ENCODE measurements around the gene EIF1AX. TPM values are rescaled to one million over a fixed set of nuclear protein-coding genes. Genes with fewer than 3 reads are reported as not detected.
"Not testable (repeated sequence)": the region's sequence is repeated elsewhere in the genome, so short reads cannot be mapped to it uniquely, and the experiment has no call there.

EIF1AX gene
- total RNA-seq, 2 experiments from 2014 or later, result 214 to 219 TPM

DNA sequence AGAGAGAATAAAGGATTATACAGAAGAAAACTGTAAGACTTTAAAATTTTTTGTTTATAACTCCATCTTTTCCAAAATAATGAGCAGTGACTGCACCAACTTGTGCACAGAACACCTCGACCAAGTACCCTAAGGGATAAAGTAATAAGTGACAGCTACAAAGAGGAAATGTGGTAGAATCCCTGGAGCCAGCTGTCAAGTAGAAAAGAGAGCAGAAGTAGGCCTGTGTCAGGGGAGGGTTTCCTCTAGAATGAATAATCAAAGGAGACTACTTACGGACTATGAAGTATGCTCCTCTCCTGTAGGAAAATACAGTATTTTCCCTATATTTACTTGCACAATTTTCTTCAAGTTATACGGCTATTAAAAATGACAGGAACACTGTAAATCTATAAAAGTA is 1.2 kb downstream of the EIF1AX start:
- no peak for DNase-seq
- H3K27ac Mint-ChIP-seq, result peak overlapping the region; percentile 74
- peaks cover 31% of the 10 kb centered on the region for H3K36me3 Mint-ChIP-seq
- H3K9me3 Mint-ChIP-seq, result no peaks in the 10 kb centered on the region
- peaks cover 37% of the 10 kb centered on the region for H3K4me1 Mint-ChIP-seq
- peak overlapping the region; percentile 86 for H3K4me3 Mint-ChIP-seq
- no peaks in the 10 kb centered on the region for H3K27me3 Mint-ChIP-seq

DNA sequence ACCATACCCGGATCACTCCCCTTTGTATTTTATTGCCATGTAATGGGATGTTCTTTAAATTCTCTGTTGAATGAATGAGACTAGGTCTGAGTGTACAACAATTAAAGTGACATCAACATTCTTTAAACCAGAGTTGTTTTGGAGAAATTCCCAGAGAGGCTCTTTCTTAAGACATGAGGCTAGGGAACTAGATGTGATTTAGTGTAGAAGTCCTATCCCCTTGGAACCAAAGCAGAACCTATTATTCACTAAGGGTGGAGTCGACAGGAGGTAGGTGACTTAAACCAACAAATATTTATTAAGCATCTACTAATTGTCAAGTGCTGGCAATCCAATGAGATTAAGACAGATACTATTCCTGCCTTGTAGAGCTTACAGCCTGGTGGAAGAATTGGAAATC is 1.7 kb downstream of the EIF1AX start:
- Mint-ChIP-seq H3K4me3 (peak overlapping the region; percentile 86), H3K4me1 (peaks cover 37% of the 10 kb centered on the region), H3K27ac (peak overlapping the region; percentile 74), H3K9me3 (no peaks in the 10 kb centered on the region), H3K36me3 (peaks cover 30% of the 10 kb centered on the region), H3K27me3 (no peaks in the 10 kb centered on the region)
- DNase-seq, result no peak

DNA sequence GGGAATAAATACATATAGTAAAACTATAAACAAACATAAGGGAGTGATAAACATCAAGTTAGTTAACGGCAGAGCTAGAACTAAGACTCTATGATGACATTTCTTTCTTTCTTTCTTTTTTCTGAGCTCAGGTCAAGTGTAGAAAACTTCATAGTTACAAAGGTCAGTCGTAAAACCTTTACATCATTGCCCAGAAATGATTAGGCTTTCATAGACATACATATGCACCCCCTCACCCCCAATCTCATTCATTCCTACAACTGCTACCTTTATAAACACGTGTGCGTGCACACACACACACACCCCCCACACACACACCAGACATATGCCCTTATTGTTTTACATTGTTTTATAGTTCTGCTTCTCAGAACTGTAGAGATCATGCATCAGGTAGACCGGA is 5.7 kb downstream of the EIF1AX start:
- H3K36me3 Mint-ChIP-seq, result peaks cover 28% of the 10 kb centered on the region
- no peak for DNase-seq
- no peak overlapping the region for H3K4me3 Mint-ChIP-seq
- peaks cover 23% of the 10 kb centered on the region for H3K4me1 Mint-ChIP-seq
- peak overlapping the region; percentile 30 for H3K27ac Mint-ChIP-seq
- no peaks in the 10 kb centered on the region for H3K9me3 Mint-ChIP-seq
- no peaks in the 10 kb centered on the region for H3K27me3 Mint-ChIP-seq

DNA sequence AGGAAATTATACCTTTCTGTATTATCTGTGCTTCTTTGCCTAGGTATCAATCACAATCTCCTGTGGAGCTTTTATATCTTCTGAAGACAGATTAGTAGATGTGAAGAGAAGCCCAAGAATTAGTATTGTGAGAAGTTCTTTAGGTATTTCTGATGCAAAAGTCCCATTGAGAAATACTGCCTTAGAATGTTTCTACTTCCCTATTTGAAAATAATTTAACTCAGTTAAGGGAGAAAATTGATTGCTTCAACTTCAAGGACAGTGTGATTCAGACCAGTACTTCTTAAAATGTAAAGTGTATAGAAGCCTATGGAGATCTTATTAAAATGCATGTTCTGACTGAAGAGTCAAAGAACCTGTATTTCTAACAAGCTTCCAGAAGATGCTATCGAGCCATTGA is 9.0 kb downstream of the EIF1AX start:
- H3K9me3 Mint-ChIP-seq, result no peaks in the 10 kb centered on the region
- no peak overlapping the region for H3K4me3 Mint-ChIP-seq
- no peak for DNase-seq
- peak overlapping the region; percentile 38 for H3K27ac Mint-ChIP-seq
- no peaks in the 10 kb centered on the region for H3K27me3 Mint-ChIP-seq
- H3K36me3 Mint-ChIP-seq, result peaks cover 11% of the 10 kb centered on the region
- H3K4me1 Mint-ChIP-seq, result peaks cover 12% of the 10 kb centered on the region

DNA sequence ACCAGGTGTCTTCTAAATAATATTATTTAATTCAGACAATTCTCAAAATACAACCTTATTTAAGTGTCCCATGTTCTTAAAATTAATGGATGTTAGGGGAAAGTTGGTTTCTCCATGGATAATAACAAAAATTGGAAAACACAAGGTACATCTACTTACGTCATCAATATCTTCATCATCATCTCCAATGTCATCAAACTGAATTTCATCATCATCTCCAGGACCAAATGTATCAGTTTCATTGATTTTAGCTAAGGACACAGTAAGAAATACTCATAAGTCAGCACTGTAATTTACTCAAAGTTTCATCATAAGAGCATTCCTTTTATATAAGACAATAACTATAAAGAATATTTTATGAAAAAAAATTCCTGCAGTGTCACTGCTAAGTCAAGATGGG is 11.3 kb downstream of the EIF1AX start:
- Mint-ChIP-seq H3K27ac (no peak overlapping the region), H3K36me3 (no peaks in the 10 kb centered on the region), H3K27me3 (no peaks in the 10 kb centered on the region), H3K4me3 (no peak overlapping the region), H3K9me3 (no peaks in the 10 kb centered on the region), H3K4me1 (peaks cover 2% of the 10 kb centered on the region)
- no peak for DNase-seq

DNA sequence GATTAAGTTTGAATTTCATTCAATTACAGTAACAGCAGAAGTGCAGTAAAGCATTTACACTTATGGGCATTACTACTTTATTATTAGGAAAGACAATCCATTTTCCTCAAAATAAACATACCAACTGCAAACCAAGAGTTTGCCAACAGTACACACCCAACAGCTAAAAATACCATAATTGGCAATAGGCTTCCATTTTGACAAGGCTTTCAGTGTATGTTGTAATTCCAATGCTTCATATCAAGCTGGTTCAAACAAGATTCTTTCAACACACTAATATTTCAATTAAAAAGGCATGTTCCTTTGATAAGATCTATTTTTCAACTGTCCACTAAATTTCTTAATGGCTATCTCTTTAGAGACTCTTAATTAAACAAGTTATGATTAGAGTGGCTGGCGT is 12.1 kb downstream of the EIF1AX start:
- no peak overlapping the region for H3K4me3 Mint-ChIP-seq

DNA sequence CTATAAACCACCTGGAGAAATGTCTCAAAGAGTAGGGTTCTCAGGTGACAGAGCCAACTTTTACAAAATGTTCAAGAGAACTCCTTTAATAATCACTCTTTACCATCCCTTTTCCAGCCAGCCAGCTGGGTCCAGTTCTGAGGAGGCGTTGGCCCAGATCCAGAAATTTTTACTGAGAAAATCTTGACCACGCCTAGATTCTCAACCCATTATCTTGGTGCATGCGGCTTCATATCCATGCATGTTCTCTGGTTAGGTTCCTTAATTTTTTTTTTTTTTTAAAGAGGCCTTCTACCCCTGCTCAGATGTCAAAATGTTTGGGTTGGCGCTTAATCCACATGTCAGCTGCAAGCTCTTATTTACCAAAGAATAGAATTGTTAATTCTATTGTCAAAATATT is 13.0 kb downstream of the EIF1AX start:
- Mint-ChIP-seq H3K27ac (no peak overlapping the region), H3K9me3 (no peaks in the 10 kb centered on the region), H3K36me3 (peaks cover 3% of the 10 kb centered on the region), H3K27me3 (no peaks in the 10 kb centered on the region), H3K4me1 (peaks cover 2% of the 10 kb centered on the region), H3K4me3 (no peak overlapping the region)
- DNase-seq, result no peak

More for the DNA sequence above, 12.1 kb downstream of the EIF1AX start:
- no peak for DNase-seq
- Mint-ChIP-seq H3K4me1 (peaks cover 2% of the 10 kb centered on the region), H3K36me3 (no peaks in the 10 kb centered on the region), H3K9me3 (no peaks in the 10 kb centered on the region), H3K27ac (no peak overlapping the region), H3K27me3 (no peaks in the 10 kb centered on the region)

DNA sequence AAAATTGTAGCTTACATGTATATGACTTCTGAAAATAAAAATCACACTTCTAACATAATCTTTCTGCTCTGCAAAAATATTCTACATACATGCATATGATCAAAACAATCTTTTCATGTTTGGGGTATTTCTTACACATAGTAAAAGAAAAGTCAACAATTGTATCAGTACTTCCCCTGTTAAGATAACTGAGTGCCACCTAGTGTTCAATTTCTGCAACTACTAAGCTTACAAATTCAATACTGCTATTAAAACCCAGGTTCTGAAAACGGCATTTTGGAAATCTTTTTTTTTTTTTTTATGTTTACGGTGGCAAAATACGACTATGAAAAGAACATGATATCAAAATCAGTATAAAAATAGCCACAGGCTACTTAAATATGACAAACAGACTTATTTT is 14.2 kb downstream of the EIF1AX start:
- not testable (repeated sequence) for H3K4me1 Mint-ChIP-seq, H3K4me3 Mint-ChIP-seq, H3K27me3 Mint-ChIP-seq, DNase-seq, H3K9me3 Mint-ChIP-seq, H3K27ac Mint-ChIP-seq, H3K36me3 Mint-ChIP-seq

DNA sequence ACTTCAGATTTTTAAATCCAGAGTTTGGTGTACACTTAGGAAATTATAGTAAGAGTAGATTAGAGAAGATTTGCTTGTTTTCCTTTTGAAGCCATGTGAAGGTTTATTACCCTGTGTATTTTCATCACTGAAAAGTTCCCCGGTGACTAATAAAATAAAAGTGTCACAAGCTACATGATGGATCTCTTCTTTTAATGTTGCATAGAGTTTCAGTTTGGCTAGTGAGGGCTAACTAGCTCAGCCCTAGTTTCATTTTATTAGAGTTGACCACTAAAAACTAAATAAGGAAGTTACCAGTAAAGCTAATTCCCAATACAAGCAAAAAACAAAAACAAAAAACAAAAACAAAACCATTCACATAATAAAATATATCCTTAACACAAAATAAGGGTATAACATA is 14.8 kb downstream of the EIF1AX start:
- not testable (repeated sequence) for H3K27me3 Mint-ChIP-seq, H3K4me1 Mint-ChIP-seq, H3K4me3 Mint-ChIP-seq, DNase-seq, H3K9me3 Mint-ChIP-seq, H3K36me3 Mint-ChIP-seq, H3K27ac Mint-ChIP-seq

DNA sequence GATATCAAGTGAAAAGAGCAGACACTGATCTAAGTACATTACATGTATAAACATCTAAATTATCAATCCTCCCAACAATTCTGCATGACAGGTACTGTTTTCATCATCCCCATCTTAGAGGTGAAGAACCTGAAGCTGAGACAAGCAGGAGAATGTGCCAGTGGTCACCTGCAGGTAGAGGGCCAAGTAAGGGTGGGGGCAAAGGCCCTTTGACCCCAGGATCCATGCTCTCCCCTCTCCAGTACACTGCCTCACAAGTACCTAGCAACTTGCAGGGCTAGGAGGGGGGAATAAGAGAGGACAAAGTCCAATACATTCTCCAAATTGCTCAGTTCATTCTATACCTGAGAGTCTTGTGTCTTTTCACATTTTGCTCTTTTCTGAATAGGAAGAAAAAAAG is 16.7 kb downstream of the EIF1AX start:
- Mint-ChIP-seq H3K4me1 (peaks cover 2% of the 10 kb centered on the region), H3K27me3 (no peaks in the 10 kb centered on the region), H3K27ac (no peak overlapping the region), H3K9me3 (no peaks in the 10 kb centered on the region), H3K4me3 (no peak overlapping the region), H3K36me3 (peaks cover 3% of the 10 kb centered on the region)
- DNase-seq, result no peak

DNA sequence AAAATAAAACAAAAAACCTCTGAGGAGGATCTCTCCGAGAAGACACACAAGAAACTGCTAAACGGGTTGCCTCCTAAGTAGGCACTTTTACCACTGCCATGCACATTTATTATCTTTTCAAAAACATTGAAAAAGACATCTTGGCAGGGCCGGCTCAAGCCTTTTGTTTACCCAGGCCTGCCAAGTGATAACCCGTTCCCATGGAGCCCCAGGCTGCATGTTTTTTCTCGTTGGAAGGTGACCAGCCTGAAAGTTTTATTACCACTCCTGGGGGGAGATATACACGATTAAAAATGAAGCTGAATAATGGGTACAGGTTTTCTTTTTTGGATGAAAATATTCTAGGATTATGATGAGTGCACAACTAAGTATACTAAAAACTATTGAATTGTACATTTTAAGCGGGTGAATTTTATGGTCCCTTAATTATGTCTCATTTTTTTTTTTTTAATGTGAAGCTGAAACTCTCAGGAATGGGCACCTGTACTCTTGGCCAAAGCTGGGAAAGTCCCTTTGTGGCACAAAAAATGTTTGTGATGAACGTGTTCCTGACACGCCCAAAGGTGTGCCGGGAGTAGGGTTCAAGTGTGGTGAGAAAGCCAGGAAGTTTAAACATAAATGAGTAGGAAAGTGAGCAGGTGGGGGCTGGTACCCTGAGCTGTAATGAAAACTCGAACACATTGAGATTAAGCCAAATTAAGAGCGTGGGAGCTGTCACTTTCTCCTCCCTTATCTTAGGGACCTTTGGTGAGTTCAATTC is 23.4 kb downstream of the EIF1AX start:
- no peak for DNase-seq
- no peak overlapping the region for H3K4me3 Mint-ChIP-seq
- H3K27me3 Mint-ChIP-seq, result peaks cover 19% of the 10 kb centered on the region
- H3K36me3 Mint-ChIP-seq, result no peaks in the 10 kb centered on the region
- no peaks in the 10 kb centered on the region for H3K9me3 Mint-ChIP-seq
- no peaks in the 10 kb centered on the region for H3K4me1 Mint-ChIP-seq
- no peak overlapping the region for H3K27ac Mint-ChIP-seq

DNA sequence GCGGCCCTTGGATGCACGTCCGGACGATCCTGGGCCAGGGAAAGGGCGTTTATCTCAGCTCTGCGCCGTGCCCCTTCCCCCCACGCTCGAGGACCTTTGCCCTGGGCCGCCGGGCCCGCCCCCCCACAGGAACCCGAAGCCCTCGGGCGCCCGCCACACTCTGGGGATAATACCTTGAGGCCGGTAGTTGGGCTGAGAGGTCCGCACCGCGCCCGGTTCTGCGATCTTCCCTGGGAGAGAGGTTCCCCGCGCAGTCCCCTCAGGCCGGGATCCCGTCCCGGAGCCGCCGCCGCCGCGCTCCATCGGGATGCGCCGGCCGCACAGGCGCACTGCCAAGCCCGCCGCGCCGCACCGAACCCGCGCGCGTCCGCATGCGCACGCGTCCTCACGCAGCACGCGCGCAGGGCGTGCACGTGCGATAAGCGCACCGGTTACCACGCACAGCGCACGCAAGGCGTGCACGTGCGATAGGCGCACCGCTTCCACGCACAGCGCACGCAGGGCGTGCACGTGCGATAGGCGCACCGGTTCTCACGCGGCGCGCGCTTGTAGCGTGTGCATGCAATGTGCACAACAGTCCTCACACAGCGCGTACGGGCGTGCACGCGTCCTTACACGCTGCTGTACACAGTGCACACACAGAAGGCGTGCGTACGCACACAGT is 24.9 kb downstream of the EIF1AX start, which contains the start of gene MAP7D2:
MAP7D2 (minus strand) TSS at position 331 of the 664 bp plus-strand sequence; CDS start at position 303, 28 bp downstream.
- Mint-ChIP-seq H3K27ac (no peak within 1 kb of the TSS), H3K36me3 (no peaks in the 10 kb centered on the region), H3K4me1 (no peaks in the 10 kb centered on the region), H3K4me3 (peak within 1 kb of the TSS; percentile 65), H3K27me3 (peaks cover 19% of the 10 kb centered on the region), H3K9me3 (no peaks in the 10 kb centered on the region)
- peak; percentile 13 for DNase-seq

DNA sequence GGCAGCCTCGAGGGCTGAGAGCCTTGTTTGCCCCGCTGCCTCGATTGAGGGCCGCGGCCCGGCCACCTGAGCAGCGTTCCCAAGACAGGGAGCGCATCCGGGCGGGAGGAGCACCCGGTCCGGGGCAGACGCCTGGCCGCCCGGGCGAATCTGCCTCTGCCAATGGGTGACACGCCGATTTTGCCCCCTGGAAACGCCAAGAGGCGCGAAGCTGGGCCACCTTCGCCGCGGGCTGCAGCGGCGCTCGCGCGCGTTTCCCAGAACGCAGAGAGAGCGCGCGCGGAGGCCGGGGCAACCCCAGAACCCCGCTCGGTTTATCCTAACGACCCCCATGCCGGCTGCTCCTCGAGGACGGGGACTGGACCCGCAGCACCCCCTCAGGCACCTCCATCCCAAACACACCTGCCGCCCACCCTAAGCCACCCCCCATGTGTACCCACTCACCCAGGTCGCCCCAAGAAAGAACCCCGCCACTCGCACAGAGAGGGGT is 25.5 kb downstream of the EIF1AX start:
- DNase-seq, result peak; percentile 3
- Mint-ChIP-seq H3K9me3 (no peaks in the 10 kb centered on the region), H3K27ac (no peak overlapping the region), H3K36me3 (no peaks in the 10 kb centered on the region), H3K4me1 (no peaks in the 10 kb centered on the region), H3K4me3 (peak overlapping the region; percentile 65), H3K27me3 (peaks cover 19% of the 10 kb centered on the region)

DNA sequence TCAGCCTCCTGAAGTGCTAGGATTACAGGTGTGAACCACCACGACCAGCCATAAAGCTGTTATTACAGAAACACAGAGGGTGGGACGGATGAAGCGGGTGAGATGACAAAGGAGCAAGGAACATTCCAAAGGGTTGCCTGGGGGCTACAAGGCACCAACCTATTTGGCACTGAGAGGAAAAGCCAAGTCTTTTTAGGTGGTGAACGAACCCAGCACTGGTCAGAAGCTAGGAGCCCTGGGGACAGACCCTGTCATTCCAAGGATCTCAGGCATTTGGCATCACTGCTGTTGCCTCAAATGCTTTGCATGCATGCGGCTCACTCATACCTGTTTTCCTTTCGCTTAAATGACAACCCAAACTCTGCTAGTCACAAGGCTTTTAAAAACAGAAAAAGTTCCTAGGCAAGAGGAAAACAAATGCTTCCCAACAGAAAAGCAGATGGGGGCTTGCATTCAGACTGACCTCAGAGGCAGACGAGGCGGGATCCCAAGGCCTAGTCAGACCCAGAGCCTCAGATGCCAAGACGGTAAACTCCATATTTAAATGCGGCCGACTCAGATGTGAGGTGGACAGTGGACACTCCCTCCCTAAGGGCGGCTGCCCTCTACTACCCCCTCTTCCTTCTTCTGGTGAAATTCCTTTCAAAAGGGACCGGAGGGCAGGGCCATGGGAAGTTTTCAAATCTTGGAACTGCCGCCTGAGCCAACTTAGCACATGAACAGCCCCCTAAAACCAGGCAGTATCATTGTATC is 29.4 kb downstream of the EIF1AX start:
- Mint-ChIP-seq H3K27ac (no peak overlapping the region), H3K36me3 (no peaks in the 10 kb centered on the region), H3K27me3 (peaks cover 19% of the 10 kb centered on the region), H3K4me3 (no peak overlapping the region), H3K9me3 (no peaks in the 10 kb centered on the region), H3K4me1 (no peaks in the 10 kb centered on the region)
- no peak for DNase-seq

DNA sequence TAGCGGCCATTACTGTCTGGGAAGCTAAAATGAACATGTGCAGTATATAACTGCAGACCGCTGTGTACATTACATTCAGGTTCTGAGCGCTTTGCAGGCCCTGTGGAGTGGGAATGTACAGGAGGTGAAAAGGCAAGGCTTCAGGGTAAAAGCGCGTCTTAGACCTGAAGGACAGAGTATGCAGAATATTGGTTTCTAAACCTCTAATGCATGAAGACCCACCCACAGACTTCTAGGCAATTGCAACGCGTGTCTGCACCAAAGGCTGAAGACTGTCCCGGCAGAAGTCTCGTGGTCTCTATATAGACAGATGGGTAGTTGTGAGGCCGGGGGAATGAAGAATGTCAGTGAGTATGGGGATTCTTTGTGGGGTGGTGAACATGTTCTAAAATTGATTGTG is 30.4 kb downstream of the EIF1AX start:
- Mint-ChIP-seq H3K4me1 (no peaks in the 10 kb centered on the region), H3K27me3 (peaks cover 19% of the 10 kb centered on the region)

More for the DNA sequence above, 30.4 kb downstream of the EIF1AX start:
- no peak overlapping the region for H3K27ac Mint-ChIP-seq
- no peaks in the 10 kb centered on the region for H3K9me3 Mint-ChIP-seq
- H3K4me3 Mint-ChIP-seq, result no peak overlapping the region
- H3K36me3 Mint-ChIP-seq, result no peaks in the 10 kb centered on the region
- no peak for DNase-seq

Measured in activated naive CD8-positive, alpha-beta T cell treated with anti-CD3 and anti-CD28 coated beads for 36 hours (primary cell).